Measurements from ENCODE around the gene LYRM7.

The LYRM7 gene

GRCh38 chr5:131142970-131143617, 27.6 kb upstream of the LYRM7 start:
- TF ChIP-seq CTCF (conservative IDR thresholded peaks at IDR 0.05; ENCODE audit: low read depth, low read length), result no peak
- no peak overlapping the region for H3K27ac ChIP-seq
- H3K4me2 ChIP-seq, result no peak overlapping the region
- H3K36me3 ChIP-seq (ENCODE audit: insufficient read depth), result no peaks in the 10 kb centered on the region
- H3K79me2 ChIP-seq (ENCODE audit: insufficient read depth, low read depth), result no peaks in the 10 kb centered on the region
- no peaks in the 10 kb centered on the region for H3K27me3 ChIP-seq (ENCODE audit: insufficient read depth, low read depth)
- H2AFZ ChIP-seq (ENCODE audit: low read depth), result no peak overlapping the region
- H3K4me1 ChIP-seq (ENCODE audit: low read depth, poor library complexity, severe bottlenecking), result peaks cover 7% of the 10 kb centered on the region
- no peaks in the 10 kb centered on the region for H4K20me1 ChIP-seq (ENCODE audit: insufficient read depth)
- no peak overlapping the region for H3K4me3 ChIP-seq (IDR thresholded peaks at IDR 0.05; ENCODE audit: insufficient read depth, low read depth, low read length)
- no peak overlapping the region for H3K9ac ChIP-seq

- Histone ChIP-seq H3K4me3 (IDR thresholded peaks at IDR 0.05; ENCODE audit: insufficient read depth, low read depth, low read length) (no peak overlapping the region), H3K9ac (no peak overlapping the region), H3K36me3 (ENCODE audit: insufficient read depth) (no peaks in the 10 kb centered on the region), H4K20me1 (ENCODE audit: insufficient read depth) (no peaks in the 10 kb centered on the region), H3K4me1 (ENCODE audit: low read depth, poor library complexity, severe bottlenecking) (peaks cover 5% of the 10 kb centered on the region), H2AFZ (ENCODE audit: low read depth) (no peak overlapping the region), H3K4me2 (no peak overlapping the region), H3K27me3 (ENCODE audit: insufficient read depth, low read depth) (no peaks in the 10 kb centered on the region), H3K27ac (no peak overlapping the region), H3K79me2 (ENCODE audit: insufficient read depth, low read depth) (no peaks in the 10 kb centered on the region)
- no peak for TF ChIP-seq CTCF (conservative IDR thresholded peaks at IDR 0.05; ENCODE audit: low read depth, low read length)
Measured at GRCh38 chr5:131147258-131147657, 23.5 kb upstream of the LYRM7 start.

- H3K4me3 ChIP-seq (IDR thresholded peaks at IDR 0.05; ENCODE audit: insufficient read depth, low read depth, low read length), result no peak overlapping the region
- no peaks in the 10 kb centered on the region for H4K20me1 ChIP-seq (ENCODE audit: insufficient read depth)
- H3K36me3 ChIP-seq (ENCODE audit: insufficient read depth), result no peaks in the 10 kb centered on the region
- H3K27ac ChIP-seq, result no peak overlapping the region
- H3K79me2 ChIP-seq (ENCODE audit: insufficient read depth, low read depth), result no peaks in the 10 kb centered on the region
- no peak overlapping the region for H3K4me2 ChIP-seq
- no peak overlapping the region for H3K9ac ChIP-seq
- H3K27me3 ChIP-seq (ENCODE audit: insufficient read depth, low read depth), result no peaks in the 10 kb centered on the region
- no peak for TF ChIP-seq CTCF (conservative IDR thresholded peaks at IDR 0.05; ENCODE audit: low read depth, low read length)
- no peaks in the 10 kb centered on the region for H3K4me1 ChIP-seq (ENCODE audit: low read depth, poor library complexity, severe bottlenecking)
- H2AFZ ChIP-seq (ENCODE audit: low read depth), result no peak overlapping the region
Measured at GRCh38 chr5:131148835-131149234, 21.9 kb upstream of the LYRM7 start.

GRCh38 chr5:131150408-131150807, 20.3 kb upstream of the LYRM7 start:
- H3K4me1 ChIP-seq (ENCODE audit: low read depth, poor library complexity, severe bottlenecking), result no peaks in the 10 kb centered on the region
- TF ChIP-seq CTCF (conservative IDR thresholded peaks at IDR 0.05; ENCODE audit: low read depth, low read length), result no peak

More at GRCh38 chr5:131150408-131150807, 20.3 kb upstream of the LYRM7 start:
- Histone ChIP-seq H3K4me3 (IDR thresholded peaks at IDR 0.05; ENCODE audit: insufficient read depth, low read depth, low read length) (no peak overlapping the region), H3K9ac (no peak overlapping the region), H2AFZ (ENCODE audit: low read depth) (no peak overlapping the region), H3K79me2 (ENCODE audit: insufficient read depth, low read depth) (no peaks in the 10 kb centered on the region), H3K4me2 (no peak overlapping the region), H3K36me3 (ENCODE audit: insufficient read depth) (no peaks in the 10 kb centered on the region), H4K20me1 (ENCODE audit: insufficient read depth) (no peaks in the 10 kb centered on the region), H3K27me3 (ENCODE audit: insufficient read depth, low read depth) (no peaks in the 10 kb centered on the region), H3K27ac (no peak overlapping the region)
